Transverse colon (tissue), 4 donors: ENCODE measurements around the gene NRARP. TPM values are rescaled to one million over a fixed set of nuclear protein-coding genes. Genes with fewer than 3 reads are reported as not detected.
A peak's percentile ranks its signal among the peaks of the same experiment; 100 is the strongest.

Experiments
- DNase-seq: peaks from one replicate; pipeline ENCODE4 v3.0.0-alpha.2; 2019
- H3K27ac ChIP-seq, 4 donors: fragments of 200-600 bp; sonication (generic); 2 replicates each; pipeline ENCODE4 v1.5.1; 2016 to 2018; ENCODE audit warnings: inconsistent platforms in 4 of 4
- H3K27me3 ChIP-seq: fragments of 200-600 bp; sonication (generic); 2 replicates; pipeline ENCODE4 v1.5.1; 2017; ENCODE audit warnings: inconsistent platforms
- H3K36me3 ChIP-seq, 4 donors: fragments of 200-600 bp; sonication (generic); 2 replicates each; pipeline ENCODE4 v1.5.1; 2017 to 2019; ENCODE audit warnings: inconsistent platforms in 4 of 4
- H3K4me1 ChIP-seq, 4 donors: fragments of 200-600 bp; sonication (generic); 2 replicates each; pipeline ENCODE4 v1.5.1; 2017 to 2020; ENCODE audit warnings: inconsistent platforms in 4 of 4
- H3K4me3 ChIP-seq, 4 donors: fragments of 200-600 bp; sonication (generic); 1 replicate in 1 of 4; 2 replicates in 3 of 4; pipeline versions ENCODE4 v1.5.1 to v1.6.1; 2017 to 2019; ENCODE audit warnings: inconsistent platforms in 4 of 4
- H3K9me3 ChIP-seq, 2 donors: fragments of 200-600 bp; sonication (generic); 2 replicates each; pipeline ENCODE4 v1.5.1; 2017 to 2019; ENCODE audit warnings: inconsistent platforms in 2 of 2
- CTCF ChIP-seq, 5 experiments: fragments of 200-600 bp in 3 of 5; fragments of 450-650 bp in 2 of 5; sonication (generic) in 3 of 5; IDR thresholded peaks; 1 replicate in 2 of 5; 2 replicates in 3 of 5; pipeline ENCODE4 v1.5.1; 2016 to 2017; ENCODE audit warnings: antibody characterized with exemption in 5 of 5, inconsistent platforms in 3 of 5, mild to moderate bottlenecking in 2 of 5, moderate library complexity in 1 of 5
- EP300 ChIP-seq: sonication (generic); formaldehyde crosslinking; IDR thresholded peaks from one replicate; pipeline ENCODE4 v1.6.1; 2017; ENCODE audit warnings: antibody characterized with exemption, low read depth
- POLR2A ChIP-seq: fragments of 450-650 bp; IDR thresholded peaks from one replicate; pipeline ENCODE4 v1.6.1; 2016; ENCODE audit warnings: antibody characterized with exemption, mild to moderate bottlenecking, moderate library complexity
- POLR2AphosphoS5 ChIP-seq, 3 donors: sonication (generic); formaldehyde crosslinking; IDR thresholded peaks; one replicate each; pipeline ENCODE4 v1.6.1; 2016; ENCODE audit warnings: antibody characterized with exemption in 3 of 3
- WGBS, 2 donors: methylation state at CpG; one replicate each; pipeline ENCODE4 v1.1.5; 2018; ENCODE audit warnings: low coverage in 1 of 2; 5-methylcytosine and 5-hydroxymethylcytosine counted together
- in situ Hi-C, 4 donors: fragments of 200-750 bp; cut with MboI; loops; one replicate each; pipeline versions ENCODE4 v1.15.0 to v1.15.1; 2017; ENCODE audit warnings: low sequenced_read_pairs in 3 of 4, low pct_ligation_motif_present in 1 of 4, low pct_unique_long_range_greater_than_20kb in 1 of 4
- intact Hi-C: fragments of 100-400 bp; cut with DNase I; formaldehyde crosslinking; loops from one replicate; pipeline ENCODE4 v1.15.1; 2023; ENCODE audit warnings: low total_unique reads
- total RNA-seq, 4 donors: library from RNA; depleted of rRNA; stranded (reverse); fragments of >200 nt; gene quantifications; one replicate each; pipeline ENCODE4 v1.1.0, GENCODE V29; 2016

Gene NRARP
- total RNA-seq, 4 donors from 2014 or later, result 92.0 to 343 (median 134) TPM

GRCh38 chr9:137296670-137297664 lies 5.1 kb downstream of the NRARP start:
- peak; percentile 77 for DNase-seq
- H3K4me1 ChIP-seq, result peaks cover 6 to 64% (median 49%) of the 10 kb centered on the region in 4 donors
- in situ Hi-C loops, result loop anchor here in 2 of 4 donors (25.0 kb wide), 1 partner anchor 115 kb away; the partner anchor contains the start of genes EXD3 (in 2 of the 2) and NOXA1 (in 2 of the 2)
- 39% methylated on average over 24 of the region's 24 CpGs; no CpG with 5 or more reads in 1 of the 2 donors for WGBS, 2 donors
- peaks cover 76% of the 10 kb centered on the region for H3K27me3 ChIP-seq
- H3K9me3 ChIP-seq, result no peaks in the 10 kb centered on the region
- intact Hi-C loops, result no loop called here
- TF ChIP-seq POLR2A (peak; percentile 67), POLR2AphosphoS5 (IDR thresholded peaks at IDR 0.05) (peak in 2 of 3 donors; percentile 44 to 81), CTCF (IDR thresholded peaks at IDR 0.05) (peak in 1 of 5 experiments; percentile 30), EP300 (no peak)
- H3K36me3 ChIP-seq, result no peaks in the 10 kb centered on the region
- peak overlapping the region; percentile 86 to 91 (median 88) for H3K27ac ChIP-seq
- H3K4me3 ChIP-seq, result peak overlapping the region in 3 of 4 donors; percentile 39 to 52 (median 49)

DNA sequence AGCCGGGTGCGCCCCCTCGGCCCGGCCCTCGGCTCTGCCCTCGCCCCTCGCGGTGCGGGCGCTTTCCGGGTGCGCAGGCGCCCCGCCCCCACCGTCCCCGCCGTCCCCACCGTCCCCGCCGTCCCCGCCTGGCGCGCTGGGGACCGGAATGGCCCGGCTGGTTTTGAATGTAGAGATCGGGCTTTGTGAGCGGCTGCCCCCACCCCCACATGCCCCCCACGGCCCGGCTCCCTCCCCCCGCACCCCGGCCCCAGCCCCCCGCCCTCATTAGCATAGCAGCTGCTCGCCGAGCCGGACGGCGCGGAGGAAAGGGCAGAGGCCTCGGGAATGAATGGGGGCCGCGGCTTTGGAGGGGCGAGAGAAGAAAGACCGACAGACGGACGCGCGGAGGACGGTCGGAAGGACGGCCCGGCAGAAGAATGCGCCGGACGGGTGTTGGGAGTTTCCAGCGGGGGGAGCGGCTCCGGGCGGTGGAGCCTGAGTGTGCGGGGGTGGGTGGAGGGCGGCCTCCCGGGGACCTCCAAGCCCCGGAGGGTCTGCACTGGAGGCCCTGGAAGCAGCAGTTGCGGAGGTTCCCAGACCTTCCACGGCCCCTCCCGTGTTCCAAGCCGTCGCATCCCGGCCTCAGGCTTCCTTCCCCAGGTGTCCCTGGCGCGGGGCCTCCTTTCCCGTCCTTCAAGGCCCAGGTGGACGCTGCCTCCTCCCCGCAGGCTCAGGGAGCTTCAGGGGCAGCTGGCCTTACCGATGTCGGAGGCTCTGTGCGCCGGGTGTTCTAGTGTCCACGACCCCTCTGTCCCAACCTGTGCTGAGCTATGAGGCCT lies 6.0 kb downstream of the NRARP start:
- peak overlapping the region; percentile 0 to 52 (median 44) for H3K4me3 ChIP-seq
- intact Hi-C loops, result no loop called here
- no peaks in the 10 kb centered on the region for H3K36me3 ChIP-seq
- H3K9me3 ChIP-seq, result no peaks in the 10 kb centered on the region
- TF ChIP-seq POLR2A, result no peak
- peak in 2 of 3 donors; percentile 12 to 69 for TF ChIP-seq POLR2AphosphoS5 (IDR thresholded peaks at IDR 0.05)
- no peak for TF ChIP-seq CTCF (IDR thresholded peaks at IDR 0.05)
- DNase-seq, result peak; percentile 44
- H3K27me3 ChIP-seq, result peaks cover 72% of the 10 kb centered on the region
- peak overlapping the region; percentile 86 to 91 (median 88) for H3K27ac ChIP-seq
- H3K4me1 ChIP-seq, result peaks cover 6 to 61% (median 47%) of the 10 kb centered on the region in 4 donors
- in situ Hi-C loops, result loop anchor here in 2 of 4 donors (25.0 kb wide), 1 partner anchor 116 kb away; the partner anchor contains the start of genes EXD3 (in 2 of the 2) and NOXA1 (in 2 of the 2)
- 26% methylated on average over 33 of the region's 78 CpGs; no CpG with 5 or more reads in 1 of the 2 donors for WGBS, 2 donors

DNA sequence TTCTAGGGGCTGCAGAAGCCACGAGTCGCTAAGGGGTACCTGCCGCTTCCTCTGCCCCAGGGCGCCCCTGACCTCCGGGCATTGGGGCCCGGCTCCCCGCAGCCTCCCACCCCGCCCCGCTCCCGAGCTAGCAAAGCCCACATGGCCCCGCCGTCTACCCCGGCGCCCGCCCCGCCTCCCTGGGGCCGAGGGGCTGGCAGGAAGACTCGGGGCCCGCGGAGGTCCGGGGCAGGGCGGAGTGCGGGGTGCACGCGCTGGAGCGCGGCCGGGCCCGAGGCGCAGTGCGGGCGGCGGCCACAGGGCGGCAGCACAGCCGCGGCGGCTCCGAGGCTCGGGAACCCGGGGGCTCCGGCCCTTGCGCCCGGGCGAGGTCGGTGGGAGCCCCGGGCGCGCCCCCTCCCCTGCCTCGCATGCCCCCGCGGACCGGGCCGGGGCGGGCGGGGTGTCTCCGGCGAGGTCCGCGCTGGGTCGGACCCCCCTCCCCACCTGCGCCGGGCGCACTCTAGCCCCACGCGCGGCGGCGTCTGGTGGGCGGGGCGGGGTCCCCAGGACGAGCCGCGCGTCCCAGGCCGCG lies 6.7 kb downstream of the NRARP start:
- no peak for TF ChIP-seq EP300
- no peak for TF ChIP-seq POLR2AphosphoS5 (IDR thresholded peaks at IDR 0.05)
- peak in 3 of 5 experiments; percentile 31 to 58 (median 58) for TF ChIP-seq CTCF (IDR thresholded peaks at IDR 0.05)
- TF ChIP-seq POLR2A, result no peak
- Histone ChIP-seq H3K27me3 (peaks cover 64% of the 10 kb centered on the region), H3K9me3 (no peaks in the 10 kb centered on the region), H3K4me3 (peak overlapping the region in 3 of 4 donors; percentile 39 to 52 (median 49)), H3K36me3 (no peaks in the 10 kb centered on the region), H3K4me1 (peaks cover 6 to 54% (median 42%) of the 10 kb centered on the region in 4 donors), H3K27ac (peak overlapping the region; percentile 86 to 91 (median 88))
- intact Hi-C loops, result no loop called here
- in situ Hi-C loops, result loop anchor here in 2 of 4 donors (25.0 kb wide), 1 partner anchor 117 kb away; the partner anchor contains the start of genes EXD3 (in 2 of the 2) and NOXA1 (in 2 of the 2)
- DNase-seq, result peak; percentile 62
- whole genome bisulfite sequencing, 2 donors, result 42% methylated on average over 3 of the region's 76 CpGs; no CpG with 5 or more reads in 1 of the 2 donors
